ENCODE results near the gene SLBP.
A peak's percentile ranks its signal among the peaks of the same experiment; 100 is the strongest.

The SLBP gene

DNA sequence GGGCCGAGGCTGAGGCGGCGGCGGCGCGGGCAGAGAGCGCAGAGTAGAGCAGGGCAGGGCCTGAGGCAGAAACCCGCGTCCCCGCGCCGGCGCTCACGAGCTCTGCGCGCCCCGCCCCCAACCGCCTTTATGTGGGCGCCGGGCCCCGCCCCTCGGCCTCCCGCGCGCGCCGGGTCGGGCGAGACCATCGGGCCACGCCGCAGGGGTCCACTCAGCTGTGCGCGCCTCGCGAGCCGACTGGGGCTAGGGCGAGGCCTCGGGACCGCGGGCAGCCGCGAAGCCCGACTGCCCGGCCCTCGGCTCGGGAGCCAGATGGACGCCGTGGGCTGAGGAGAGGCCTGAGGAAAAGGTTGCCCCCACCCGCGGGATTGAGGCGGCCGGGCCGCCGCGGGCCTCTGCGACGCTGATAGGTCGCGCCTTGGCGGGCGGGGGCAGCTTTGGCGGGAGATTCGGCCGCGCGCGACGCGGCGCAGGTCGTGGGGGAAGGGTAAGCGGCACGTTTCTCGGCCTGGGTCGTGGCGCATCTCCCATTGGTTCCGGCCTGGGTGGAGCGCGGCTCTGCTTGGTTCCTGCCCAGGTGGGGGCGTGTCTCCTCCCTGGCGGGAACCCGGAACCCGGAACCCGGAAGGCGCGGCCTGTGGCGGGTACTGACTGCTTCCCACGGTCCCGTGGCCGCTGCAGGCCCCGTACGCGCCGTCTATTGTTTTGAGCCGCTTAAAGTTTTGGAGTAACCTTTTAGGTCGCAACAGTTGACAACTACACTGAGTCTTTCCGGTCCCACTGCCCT is at the start of gene SLBP:
Gene SLBP, minus strand, starts transcription at position 104 of the 787 bp plus-strand sequence. CDS start 131 bp downstream, outside the sequence.
- TF ChIP-seq, protein P1, sequence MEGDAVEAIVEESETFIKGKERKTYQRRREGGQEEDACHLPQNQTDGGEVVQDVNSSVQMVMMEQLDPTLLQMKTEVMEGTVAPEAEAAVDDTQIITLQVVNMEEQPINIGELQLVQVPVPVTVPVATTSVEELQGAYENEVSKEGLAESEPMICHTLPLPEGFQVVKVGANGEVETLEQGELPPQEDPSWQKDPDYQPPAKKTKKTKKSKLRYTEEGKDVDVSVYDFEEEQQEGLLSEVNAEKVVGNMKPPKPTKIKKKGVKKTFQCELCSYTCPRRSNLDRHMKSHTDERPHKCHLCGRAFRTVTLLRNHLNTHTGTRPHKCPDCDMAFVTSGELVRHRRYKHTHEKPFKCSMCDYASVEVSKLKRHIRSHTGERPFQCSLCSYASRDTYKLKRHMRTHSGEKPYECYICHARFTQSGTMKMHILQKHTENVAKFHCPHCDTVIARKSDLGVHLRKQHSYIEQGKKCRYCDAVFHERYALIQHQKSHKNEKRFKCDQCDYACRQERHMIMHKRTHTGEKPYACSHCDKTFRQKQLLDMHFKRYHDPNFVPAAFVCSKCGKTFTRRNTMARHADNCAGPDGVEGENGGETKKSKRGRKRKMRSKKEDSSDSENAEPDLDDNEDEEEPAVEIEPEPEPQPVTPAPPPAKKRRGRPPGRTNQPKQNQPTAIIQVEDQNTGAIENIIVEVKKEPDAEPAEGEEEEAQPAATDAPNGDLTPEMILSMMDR (IDR thresholded peaks at IDR 0.05) = peak; percentile 13
- Histone ChIP-seq H3K9me3 (no peaks in the 10 kb centered on the region), H3K27ac (peak within 1 kb of the TSS; percentile 100), H3K4me1 (ENCODE audit: control insufficient read depth in 1 of 2, insufficient read depth in 1 of 2, low read depth in 1 of 2, low read length in 1 of 2) (peaks cover 46 to 49% of the 10 kb centered on the region in 2 experiments), H3K4me3 (ENCODE audit: low read depth in 1 of 2, low read length in 1 of 2) (peak within 1 kb of the TSS; percentile 68 to 89), H3K27me3 (no peaks in the 10 kb centered on the region), H3K36me3 (peaks cover 11% of the 10 kb centered on the region)

DNA sequence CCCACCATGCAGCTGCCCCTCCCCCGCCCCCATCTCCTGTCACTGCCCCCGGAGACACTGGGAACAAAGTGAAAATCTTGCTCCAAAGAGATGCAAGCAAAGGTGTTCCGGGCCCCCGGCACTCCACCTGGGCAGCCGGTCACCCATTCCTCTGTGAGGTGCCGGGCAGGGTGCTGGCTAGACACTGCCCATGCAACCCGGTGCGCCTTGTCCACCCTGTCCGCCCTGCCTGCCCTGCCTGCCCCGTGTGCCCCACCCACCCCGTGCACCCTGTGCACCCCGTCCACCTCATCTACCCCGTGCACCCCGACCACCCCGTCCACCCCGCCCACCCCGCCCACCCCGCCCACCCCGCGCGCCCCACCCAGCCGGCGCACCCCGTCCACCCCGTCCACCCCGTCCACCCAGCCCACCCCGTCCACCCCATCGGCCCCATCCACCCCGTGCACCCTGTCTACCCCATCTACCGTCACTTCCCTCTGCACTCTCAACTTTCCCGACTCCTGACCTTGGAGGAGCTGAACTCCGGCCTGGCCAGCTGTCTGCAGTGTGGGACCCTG is 49.1 kb upstream of the SLBP start:
- Histone ChIP-seq H3K27me3 (peaks cover 46% of the 10 kb centered on the region), H3K27ac (no peak overlapping the region), H3K36me3 (no peaks in the 10 kb centered on the region), H3K4me3 (ENCODE audit: low read depth in 1 of 2, low read length in 1 of 2) (no peak overlapping the region), H3K9me3 (no peaks in the 10 kb centered on the region), H3K4me1 (ENCODE audit: control insufficient read depth in 1 of 2, insufficient read depth in 1 of 2, low read depth in 1 of 2, low read length in 1 of 2) (no peaks in the 10 kb centered on the region)
- TF ChIP-seq, protein P1 (IDR thresholded peaks at IDR 0.05) = no peak

DNA sequence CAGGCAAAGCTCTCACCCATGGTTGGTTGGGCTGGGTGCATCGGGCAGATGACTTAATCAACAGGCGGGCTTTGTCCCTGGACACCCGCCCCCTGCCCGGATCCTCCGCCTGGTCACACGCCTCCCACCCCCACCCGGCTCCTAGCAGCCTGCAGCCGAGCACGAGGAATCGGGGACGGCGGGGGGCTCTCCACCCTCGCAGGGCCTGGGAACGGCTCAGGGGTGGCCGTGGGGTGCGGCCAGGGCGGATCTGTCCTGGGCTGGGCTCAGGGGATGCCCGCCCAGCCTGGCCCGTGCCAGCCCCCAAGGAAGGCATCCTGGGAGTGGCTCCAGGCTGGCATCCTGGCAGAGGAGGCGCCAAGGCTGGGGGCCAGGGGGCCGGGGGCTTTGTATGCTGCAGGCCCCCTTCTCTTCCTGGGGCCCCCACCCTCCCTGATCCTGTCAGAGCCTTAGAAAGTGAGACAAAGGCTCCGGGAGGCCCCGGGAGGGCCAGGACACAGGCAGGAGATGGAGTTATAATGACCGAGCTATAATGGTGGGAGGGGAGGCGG is 48.5 kb upstream of the SLBP start:
- Histone ChIP-seq H3K9me3 (no peaks in the 10 kb centered on the region), H3K27ac (no peak overlapping the region), H3K4me1 (ENCODE audit: control insufficient read depth in 1 of 2, insufficient read depth in 1 of 2, low read depth in 1 of 2, low read length in 1 of 2) (no peaks in the 10 kb centered on the region), H3K4me3 (ENCODE audit: low read depth in 1 of 2, low read length in 1 of 2) (no peak overlapping the region), H3K36me3 (no peaks in the 10 kb centered on the region), H3K27me3 (peaks cover 40% of the 10 kb centered on the region)
- TF ChIP-seq, protein P1 (IDR thresholded peaks at IDR 0.05) = no peak

DNA sequence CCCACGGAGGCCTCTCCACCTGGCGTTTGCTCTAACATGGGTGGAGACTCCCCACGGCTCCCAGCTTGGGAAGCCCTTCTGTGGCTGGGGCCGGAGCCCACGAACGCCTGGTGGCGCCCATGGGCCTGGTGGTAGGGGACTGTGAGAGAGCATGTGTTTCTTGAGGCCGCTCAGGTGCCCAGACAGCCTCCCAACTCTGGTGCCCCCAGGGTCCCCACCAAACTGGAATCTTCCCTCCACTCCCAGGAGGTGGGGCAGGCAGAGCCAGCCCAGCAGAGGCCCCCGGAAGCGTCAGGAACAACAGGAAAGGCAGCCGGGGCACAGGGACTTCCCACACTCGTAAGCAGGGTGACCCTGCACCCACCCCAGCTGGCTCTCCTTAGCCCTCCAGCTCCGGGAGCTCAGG is 47.7 kb upstream of the SLBP start:
- H3K27ac ChIP-seq = no peak overlapping the region
- H3K4me3 ChIP-seq (ENCODE audit: low read depth in 1 of 2, low read length in 1 of 2) = no peak overlapping the region
- H3K36me3 ChIP-seq = no peaks in the 10 kb centered on the region
- TF ChIP-seq, protein P1 (IDR thresholded peaks at IDR 0.05) = no peak
- H3K27me3 ChIP-seq = peaks cover 32% of the 10 kb centered on the region
- no peaks in the 10 kb centered on the region for H3K9me3 ChIP-seq
- H3K4me1 ChIP-seq (ENCODE audit: control insufficient read depth in 1 of 2, insufficient read depth in 1 of 2, low read depth in 1 of 2, low read length in 1 of 2) = no peaks in the 10 kb centered on the region

DNA sequence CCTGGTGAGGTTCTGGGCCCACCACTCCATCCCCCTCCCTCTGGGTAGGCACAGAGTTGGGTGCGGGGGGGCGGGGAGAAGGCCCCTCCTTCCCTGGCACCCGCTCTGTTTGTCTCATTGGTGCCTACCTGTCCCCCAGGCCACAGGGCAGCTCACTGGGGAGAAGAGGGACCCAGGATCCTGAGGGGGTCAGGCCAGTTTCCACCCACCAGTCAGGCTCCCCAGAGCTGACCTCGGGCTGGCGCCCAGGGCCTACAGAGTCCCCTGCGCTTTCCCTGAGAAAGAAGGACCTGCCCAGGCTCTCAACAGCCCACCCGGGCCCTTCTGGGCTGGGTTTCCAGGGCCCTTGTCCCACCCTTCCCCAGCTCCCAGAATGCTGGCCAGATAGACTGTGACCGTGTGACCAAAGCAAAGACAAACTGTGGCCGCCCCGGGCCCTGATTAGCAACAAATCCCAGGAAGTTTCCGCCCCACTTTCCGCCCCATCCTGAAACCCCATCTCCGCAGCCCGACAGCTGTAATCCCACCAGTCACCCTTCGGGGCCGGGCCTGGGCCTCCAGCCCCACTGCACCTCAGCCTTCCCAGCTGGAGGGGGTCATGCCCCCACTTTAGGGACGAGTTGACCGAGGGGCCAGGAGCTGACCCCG is 47.2 kb upstream of the SLBP start:
- Histone ChIP-seq H3K36me3 (no peaks in the 10 kb centered on the region), H3K4me1 (ENCODE audit: control insufficient read depth in 1 of 2, insufficient read depth in 1 of 2, low read depth in 1 of 2, low read length in 1 of 2) (no peaks in the 10 kb centered on the region), H3K27ac (no peak overlapping the region), H3K27me3 (peaks cover 27% of the 10 kb centered on the region), H3K4me3 (ENCODE audit: low read depth in 1 of 2, low read length in 1 of 2) (no peak overlapping the region), H3K9me3 (no peaks in the 10 kb centered on the region)
- TF ChIP-seq, protein P1 (IDR thresholded peaks at IDR 0.05) = no peak

All from neutrophil (primary cell).